NCI-H460 (cell line): ENCODE data around the gene GTPBP3. TPM values are rescaled to one million over a fixed set of nuclear protein-coding genes. Genes with fewer than 3 reads are reported as not detected.
"Not testable (repeated sequence)": the region's sequence is repeated elsewhere in the genome, so short reads cannot be mapped to it uniquely, and the experiment has no call there.

Experiments used
- DNase-seq: peaks from one replicate; pipeline ENCODE4 v3.0.0-alpha.2; 2016; ENCODE audit warnings: low read depth; ENCODE audit errors: extremely low read depth
- total RNA-seq: library from RNA; depleted of rRNA; stranded (reverse); fragments of >200 nt; shearing (Covaris generic); gene quantifications from 2 replicates; pipeline ENCODE4 v1.2.3, GENCODE V29; 2014

The GTPBP3 gene
- total RNA-seq, 1 experiment from 2014 or later: 21.9 TPM

- DNase-seq: no peak
Observed at GRCh38 chr19:17340302-17340870, 3.0 kb downstream of the GTPBP3 start.

DNA sequence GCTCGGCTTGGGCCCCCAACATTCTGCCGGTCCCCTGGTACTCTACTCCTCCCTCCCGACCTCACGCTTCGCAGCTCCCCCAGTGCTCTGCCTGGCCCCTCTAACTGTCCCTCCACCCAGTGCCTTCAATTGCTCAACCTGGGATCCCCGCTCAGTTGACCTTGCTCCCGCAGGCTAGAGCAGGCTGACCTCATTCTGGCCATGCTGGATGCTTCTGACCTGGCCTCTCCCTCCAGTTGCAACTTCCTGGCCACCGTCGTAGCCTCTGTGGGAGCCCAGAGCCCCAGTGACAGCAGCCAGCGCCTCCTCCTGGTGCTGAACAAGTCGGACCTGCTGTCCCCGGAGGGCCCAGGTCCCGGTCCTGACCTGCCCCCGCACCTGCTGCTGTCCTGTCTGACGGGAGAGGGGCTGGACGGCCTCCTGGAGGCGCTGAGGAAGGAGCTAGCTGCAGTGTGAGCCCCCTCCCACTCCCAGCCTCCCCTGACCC lies 3.6 kb downstream of the GTPBP3 start:
- DNase-seq: no peak

- DNase-seq: no peak
Observed at GRCh38 chr19:17341386-17341785, 4.0 kb downstream of the GTPBP3 start.

DNA sequence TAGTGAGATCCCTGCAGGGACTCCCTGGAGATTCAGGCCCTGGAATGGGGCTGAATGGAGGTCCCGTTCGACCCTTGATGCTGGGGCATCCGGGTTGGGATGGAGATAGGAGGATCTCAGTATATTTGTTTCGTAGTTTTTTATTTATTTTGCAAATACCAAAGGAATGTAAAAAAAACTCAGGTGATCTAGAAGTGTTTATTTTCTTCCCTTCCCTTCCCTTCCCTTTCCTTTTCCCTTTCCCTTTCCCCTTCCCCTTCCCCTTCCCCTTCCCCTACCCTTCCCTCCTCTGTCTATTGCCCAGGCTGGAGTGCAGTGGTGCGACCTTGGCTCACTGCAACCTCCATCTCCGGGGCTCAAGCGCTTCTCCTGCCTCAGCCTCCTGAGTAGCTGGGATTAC lies 4.5 kb downstream of the GTPBP3 start:
- no peak for DNase-seq

GRCh38 chr19:17346109-17346671 lies 8.8 kb downstream of the GTPBP3 start:
- peak; percentile 51 for DNase-seq

DNA sequence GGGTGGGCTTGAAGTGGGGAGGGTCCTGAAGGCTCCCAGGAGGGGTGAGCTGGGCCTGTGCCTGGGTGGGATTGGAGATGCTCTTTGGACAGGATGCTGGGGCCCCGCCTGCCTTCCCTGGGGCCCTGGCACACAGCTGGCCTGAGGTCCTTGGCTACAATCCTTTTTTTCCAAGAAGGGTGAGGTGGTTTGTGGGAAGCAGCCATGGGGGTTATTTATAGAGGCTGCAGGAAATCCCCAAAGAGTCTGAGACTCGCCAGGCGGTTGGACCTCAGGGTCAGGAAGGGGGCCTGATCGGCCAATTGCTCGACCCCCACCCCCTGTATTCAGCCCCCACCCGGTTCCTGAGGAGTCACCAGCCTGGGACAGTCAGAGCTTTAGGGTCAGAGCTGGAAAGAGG lies 10.0 kb downstream of the GTPBP3 start:
- DNase-seq: no peak

GRCh38 chr19:17347877-17348276 lies 10.5 kb downstream of the GTPBP3 start:
- no peak for DNase-seq

DNA sequence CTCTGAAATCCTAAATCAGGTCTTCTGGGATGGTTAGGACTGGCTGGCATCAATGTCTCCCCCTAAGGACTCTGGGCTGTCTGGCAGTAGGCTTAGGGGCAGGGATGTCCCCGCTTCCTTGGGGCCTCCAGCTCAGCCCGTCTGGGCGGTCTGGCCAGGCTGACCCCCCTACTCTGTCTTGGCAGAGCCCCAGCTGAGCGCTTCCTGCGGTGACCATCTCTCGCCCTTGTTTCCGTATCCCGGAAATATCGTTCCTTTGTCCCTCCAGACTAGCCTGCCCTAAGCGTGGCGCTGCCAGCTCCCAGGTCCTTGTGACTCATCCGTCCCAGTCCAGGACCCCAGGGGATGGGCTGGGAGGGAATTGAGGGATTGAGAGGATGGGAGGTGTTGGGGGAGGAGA lies 11.3 kb downstream of the GTPBP3 start:
- no peak for DNase-seq

GRCh38 chr19:17351815-17352435 lies 14.6 kb downstream of the GTPBP3 start:
- no peak for DNase-seq

GRCh38 chr19:17352608-17353280 lies 15.4 kb downstream of the GTPBP3 start:
- no peak for DNase-seq

- no peak for DNase-seq
Observed at GRCh38 chr19:17353386-17353785, 16.0 kb downstream of the GTPBP3 start.

DNA sequence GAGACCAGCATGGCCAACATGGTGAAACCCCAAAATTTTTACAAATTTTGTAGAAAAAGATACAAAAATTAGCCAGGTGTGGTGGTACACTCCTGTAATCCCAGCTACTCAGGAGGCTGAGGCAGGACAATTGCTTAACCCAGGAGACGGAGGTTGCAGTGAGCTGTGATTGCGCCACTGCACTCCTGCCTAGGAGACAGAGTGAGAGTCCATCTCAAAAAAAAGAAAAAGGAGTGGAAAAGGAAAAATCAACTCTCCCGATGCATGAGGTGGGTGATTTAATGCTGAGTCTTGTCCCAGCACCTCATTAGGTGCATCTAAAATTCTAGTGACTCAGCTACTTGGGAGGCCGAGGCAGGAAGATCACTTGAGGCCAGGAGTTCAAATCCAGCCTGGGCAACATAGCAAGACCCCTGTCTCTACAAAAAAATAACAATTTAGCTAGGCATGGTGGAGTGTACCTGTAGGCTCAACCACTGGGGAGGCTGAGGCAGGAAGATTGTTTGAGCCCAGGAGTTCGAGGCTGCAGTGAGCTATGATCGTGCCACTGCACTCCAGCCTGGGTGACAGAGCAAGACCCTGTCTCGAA lies 19.8 kb downstream of the GTPBP3 start:
- DNase-seq: no peak

GRCh38 chr19:17357724-17358123 lies 20.4 kb downstream of the GTPBP3 start:
- DNase-seq: no peak

GRCh38 chr19:17358395-17358794 lies 21.0 kb downstream of the GTPBP3 start:
- no peak for DNase-seq

DNA sequence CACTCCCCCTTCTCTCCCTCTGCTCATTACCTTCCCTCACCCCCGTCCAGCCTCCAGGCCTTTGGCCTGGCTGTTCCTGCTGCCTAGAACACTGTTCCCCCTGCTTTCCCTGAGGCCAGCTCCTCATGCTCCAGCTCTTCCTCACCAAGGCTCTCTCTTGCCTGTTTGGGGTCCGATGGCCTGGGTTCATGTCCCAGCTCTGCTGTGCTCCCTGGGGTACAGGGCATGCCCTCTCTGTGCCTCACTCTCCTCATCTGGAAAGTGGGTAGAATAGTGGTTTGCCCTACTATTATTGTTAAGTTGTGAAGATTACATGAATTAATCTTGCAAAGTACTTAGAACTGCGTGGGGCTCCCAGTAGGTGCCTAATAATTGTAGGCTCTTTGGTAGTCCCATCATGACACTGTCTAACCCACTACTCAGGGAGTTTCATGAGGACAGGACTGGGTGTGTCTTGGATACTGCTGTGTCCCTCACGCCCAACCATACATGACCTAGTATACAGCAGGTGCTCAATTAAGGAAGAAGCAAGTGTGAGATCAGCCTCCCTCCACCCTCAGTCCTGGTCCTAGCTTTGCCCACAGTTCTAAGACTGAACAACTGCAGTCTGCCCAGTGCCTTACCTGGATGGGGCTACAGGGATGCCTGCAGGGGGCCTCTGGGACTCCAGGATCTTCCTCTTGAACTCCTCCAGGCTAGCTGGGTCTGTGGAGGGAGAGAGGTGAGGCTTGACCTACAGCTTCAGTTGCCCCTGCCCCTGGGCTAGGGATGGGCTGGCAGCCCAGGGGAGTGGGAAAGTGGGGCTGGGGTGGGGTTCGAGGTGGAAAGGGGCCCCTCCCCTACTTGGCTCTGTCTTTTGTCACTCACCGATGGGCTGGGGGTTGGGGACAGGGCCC lies 22.8 kb downstream of the GTPBP3 start:
- no peak for DNase-seq

GRCh38 chr19:17363852-17364605 lies 26.7 kb downstream of the GTPBP3 start:
- DNase-seq: not testable (repeated sequence)

- DNase-seq: no peak
Observed at GRCh38 chr19:17365361-17365760, 28.0 kb downstream of the GTPBP3 start.

DNA sequence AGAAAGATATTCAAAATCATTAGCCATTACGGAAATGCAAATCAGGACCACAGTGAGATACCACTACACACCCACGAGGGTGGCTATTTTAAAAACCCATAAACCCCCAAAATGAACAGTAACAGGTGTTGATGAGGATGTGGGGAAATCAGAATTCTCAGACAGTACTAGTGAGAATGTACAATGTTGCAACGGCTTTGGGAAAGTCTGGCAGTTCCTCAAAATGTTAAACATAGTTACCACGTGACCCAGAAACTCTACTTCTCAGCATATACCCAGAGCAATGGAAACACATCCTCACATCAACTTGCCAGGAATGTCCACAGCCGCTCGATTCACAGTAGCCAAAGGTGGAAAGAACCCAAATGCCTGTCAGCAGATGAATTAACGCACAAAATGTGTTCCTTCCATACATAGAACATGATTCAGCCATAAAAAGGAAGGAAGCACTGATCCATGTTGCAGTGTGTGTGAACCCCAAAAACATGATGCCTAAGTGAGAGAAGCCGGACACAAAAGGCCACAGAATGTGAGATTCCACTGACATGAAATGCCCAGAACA lies 32.8 kb downstream of the GTPBP3 start:
- no peak for DNase-seq

DNA sequence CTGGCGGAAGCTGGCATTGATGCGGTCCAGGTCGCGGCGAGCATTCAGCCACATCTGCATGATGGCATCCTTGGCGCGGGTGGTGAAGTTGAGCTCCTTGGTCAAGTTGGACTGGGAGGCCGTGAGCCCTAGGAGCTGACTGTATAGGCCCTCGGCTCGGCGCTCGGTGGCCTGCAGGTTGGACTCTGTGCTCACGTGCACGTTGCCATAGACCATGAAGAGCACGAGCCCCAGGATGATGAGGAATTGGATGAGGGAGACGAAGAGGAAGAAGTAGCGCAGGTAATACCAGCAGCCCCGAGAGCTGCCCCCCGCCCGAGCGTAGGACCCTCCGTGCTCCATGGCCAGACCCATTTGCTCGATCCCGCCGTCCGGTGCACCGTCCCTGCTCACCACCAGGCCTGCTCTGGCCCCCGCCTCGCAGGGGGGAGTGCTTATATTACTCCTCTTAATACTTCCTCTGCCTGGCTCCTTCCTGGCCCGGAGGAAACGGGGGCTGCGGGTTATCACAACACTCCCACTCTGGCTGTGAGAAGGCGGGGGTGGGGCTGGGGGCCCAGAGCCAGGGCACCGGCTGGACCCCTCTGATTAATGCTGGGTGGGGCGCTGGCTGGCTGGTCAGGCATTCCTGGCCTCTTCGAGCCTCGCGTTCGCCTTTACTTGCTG lies 39.7 kb downstream of the GTPBP3 start, which contains the start of gene PLVAP:
PLVAP (minus strand) TSS at position 408 of the 666 bp plus-strand sequence; CDS start at position 354, 54 bp downstream.
- DNase-seq: no peak
